Bone marrow (tissue), 2 donors: ENCODE results near the gene ZNF436.
"Not testable (repeated sequence)": the region's sequence is repeated elsewhere in the genome, so short reads cannot be mapped to it uniquely, and the experiment has no call there.

Experiments
- DNase-seq, 2 donors: peaks; one replicate each; lab custom pipeline; 2025; lab: John Stamatoyannopoulos, UW

Gene ZNF436

DNA sequence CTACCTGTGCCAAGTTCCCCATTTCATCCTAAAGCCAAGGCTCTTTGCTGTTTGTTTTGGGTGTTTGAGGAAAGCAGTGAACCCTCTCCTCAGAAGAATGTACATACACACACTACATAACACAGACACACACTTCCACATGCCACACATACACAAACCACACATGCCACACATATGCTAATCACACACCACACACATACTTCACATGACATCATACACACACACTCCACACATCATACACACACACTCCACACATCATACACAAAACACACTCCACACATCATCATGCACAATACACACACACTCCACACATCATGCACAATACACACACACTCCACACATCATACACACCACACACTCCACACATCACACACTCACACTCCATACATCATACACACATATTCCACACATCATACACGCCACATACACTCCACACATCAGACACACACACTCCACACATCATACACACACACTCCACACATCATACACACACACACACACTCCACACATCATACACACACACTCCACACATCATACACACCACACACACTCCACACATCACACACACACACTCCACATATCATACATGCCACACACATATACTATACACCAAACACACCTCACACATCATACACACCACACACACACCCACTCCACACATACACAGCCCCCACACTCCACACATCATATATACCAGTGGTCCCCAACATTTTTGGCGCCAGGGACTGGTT, 22.7 kb upstream of the ZNF436 start:
- no peak for DNase-seq

GRCh38 chr1:23389837-23390321, 20.2 kb upstream of the ZNF436 start:
- DNase-seq = no peak

DNA sequence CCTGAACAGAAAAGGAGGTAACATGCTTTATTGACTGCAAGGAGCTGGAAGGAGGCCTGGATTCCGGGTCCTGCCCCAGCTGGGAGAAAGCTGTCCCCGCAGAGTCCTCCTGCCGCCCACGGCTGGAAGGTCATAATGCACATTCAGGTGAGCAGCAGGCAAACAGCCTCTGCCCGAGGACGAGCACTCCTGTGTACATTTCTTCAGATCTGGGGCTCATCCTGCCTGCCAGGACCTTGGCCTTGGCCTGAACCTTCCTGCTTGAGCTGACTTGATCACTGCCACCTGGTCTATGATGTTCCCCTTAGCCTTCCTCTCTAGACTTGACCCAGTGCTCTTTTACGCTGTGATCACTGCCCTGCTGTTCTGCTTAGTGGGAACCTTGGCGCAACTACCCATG, 17.9 kb upstream of the ZNF436 start:
- DNase-seq = no peak

- no peak for DNase-seq
Measured at GRCh38 chr1:23385119-23385621, 15.5 kb upstream of the ZNF436 start.

DNA sequence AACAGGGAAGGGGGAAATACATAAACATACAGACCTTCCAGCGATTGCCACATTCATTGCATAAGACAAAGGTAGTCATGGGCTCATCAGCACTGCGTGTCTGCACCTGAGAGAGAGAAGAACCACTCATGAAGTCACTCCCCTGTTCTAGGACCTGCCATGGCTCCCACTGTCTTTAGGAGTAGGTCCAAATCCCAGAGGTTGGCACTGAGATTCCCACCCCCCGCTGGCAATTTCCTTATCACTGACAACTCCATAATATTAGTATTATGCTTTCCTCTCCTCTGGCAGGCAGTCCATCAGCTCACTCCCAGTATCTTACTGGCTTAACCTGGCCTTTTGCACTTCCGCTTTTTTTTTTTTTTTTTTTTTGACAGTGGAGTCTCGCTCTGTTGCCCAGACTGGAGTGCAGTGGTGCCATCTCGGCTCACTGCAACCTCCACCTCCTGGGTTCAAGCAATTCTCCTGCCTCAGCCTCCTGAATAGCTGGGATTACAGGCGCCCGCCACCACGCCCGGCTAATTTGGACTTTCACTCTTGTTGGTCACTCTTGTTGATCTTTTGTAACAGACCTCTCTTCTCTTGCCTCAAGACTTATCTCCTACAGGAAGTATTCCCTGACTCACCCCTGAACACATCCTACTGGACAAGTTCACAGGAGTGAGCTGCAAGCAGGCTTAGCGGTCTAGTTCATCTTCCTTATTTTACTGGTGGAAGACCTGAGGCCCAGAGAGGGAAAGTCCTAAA, 14.8 kb upstream of the ZNF436 start:
- no peak for DNase-seq

DNA sequence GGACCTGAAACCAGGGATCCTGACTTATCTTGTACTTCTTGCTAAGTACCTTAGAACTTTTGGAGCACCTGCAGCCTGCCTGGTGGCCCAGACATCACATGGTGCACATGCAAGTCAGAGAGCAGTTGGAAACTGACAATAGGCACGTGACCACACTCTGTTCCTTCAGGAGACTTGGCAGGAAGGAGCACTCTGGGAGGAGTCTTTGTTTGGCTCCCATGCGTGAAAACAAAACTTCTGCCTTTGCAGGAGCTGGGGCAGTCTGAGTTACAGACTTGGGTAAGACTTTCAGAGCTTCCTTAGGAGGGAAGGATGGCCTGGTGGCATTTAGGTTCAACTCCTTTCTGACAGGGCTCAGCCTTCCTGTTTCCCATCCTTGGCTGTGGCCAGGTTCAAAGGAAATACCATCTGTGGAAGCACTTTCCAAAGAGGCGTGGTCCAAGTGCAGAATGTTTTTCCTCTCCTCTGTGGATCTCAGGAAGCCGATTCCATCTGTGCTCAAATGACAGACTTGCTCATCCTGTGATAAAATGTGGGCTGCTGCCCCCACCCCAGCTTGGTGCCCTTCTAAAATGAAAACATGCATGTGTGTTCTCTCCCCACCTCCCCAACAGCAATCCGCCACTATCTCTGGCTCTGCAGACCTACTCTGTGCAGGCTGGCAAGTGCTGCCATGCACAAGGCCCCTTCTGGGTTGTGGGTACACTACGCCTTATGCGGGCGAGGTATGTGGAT, 14.1 kb upstream of the ZNF436 start:
- no peak for DNase-seq

DNA sequence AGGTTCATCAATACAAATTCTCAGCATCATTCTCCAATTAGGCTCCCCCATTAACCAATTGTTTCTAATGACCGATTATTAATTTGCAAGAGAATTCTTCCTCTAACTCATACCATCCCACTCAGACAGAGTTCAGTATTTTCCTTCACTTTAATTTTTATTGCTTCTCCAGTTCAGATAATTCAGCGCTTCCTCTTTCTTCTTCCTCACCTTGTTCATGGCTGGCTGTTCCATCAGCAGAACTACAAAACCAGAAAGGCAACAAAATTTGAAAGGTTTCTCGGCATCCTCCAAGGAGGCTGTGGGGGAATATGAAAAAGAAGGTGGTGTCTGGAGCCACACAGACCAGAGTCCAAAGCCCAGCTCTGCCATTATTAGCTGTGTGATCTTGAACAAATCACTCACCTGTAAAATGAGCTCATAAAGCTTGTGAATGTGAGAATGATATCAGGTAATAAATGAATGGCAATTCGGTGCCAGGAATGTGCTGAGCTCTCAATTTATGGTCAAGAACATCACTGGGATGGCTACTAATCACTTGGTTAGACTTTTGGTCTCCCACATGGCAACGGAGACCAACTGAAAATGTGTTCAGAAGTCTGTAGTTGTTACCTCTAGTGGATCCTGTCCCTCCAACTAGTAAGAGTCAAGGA, 11.7 kb upstream of the ZNF436 start:
- no peak for DNase-seq

- DNase-seq = no peak
Measured at GRCh38 chr1:23380719-23381118, 11.1 kb upstream of the ZNF436 start.

- DNase-seq = not testable (repeated sequence)
Measured at GRCh38 chr1:23380236-23380635, 10.6 kb upstream of the ZNF436 start.

DNA sequence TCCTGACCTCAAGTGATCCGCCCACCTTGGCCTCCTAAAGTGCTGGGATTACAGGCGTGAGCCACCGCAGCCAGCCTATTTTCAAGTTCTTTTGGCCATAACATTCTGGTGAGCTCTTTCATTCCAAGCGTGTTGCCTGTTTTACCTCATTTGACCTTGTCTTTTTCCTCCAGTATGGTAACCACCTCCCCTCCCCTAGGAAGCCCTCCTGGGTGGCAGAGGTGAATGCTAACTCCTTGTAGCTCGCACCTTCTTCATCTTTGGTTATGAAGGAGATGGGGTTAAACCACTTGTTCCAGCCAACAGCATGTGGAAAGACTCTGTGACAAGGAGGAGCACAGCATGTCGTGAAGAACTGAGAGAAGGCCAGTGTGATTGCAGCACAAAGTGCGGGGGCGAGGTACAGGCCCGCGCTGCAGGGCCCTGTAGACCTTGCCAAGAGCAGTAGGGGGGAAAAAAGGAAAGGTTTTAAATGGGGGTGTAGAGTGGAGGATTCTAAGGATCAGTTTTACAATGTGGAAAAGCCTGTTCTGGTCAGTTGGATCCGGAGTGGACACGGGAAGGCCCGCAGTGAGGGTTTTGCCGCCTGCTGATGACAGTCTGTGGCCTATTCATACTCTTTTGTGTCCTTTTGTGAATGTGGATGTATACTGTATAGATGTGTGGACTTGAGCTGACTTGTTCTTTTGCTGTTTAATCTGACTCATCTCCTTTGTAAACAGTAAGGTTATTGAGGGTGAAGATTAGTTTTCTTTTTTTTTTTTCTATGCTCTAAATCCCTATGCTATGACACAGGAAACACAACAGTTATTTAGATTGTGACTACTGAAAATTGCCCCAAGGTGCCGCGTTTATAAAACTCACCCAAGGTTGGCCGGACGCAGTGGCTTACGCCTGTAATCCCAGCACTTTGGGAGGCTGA, 7.5 kb upstream of the ZNF436 start:
- DNase-seq = no peak

- not testable (repeated sequence) for DNase-seq
Measured at GRCh38 chr1:23374079-23374735, 4.6 kb upstream of the ZNF436 start.

GRCh38 chr1:23371987-23372880, 2.6 kb upstream of the ZNF436 start:
- no peak for DNase-seq

DNA sequence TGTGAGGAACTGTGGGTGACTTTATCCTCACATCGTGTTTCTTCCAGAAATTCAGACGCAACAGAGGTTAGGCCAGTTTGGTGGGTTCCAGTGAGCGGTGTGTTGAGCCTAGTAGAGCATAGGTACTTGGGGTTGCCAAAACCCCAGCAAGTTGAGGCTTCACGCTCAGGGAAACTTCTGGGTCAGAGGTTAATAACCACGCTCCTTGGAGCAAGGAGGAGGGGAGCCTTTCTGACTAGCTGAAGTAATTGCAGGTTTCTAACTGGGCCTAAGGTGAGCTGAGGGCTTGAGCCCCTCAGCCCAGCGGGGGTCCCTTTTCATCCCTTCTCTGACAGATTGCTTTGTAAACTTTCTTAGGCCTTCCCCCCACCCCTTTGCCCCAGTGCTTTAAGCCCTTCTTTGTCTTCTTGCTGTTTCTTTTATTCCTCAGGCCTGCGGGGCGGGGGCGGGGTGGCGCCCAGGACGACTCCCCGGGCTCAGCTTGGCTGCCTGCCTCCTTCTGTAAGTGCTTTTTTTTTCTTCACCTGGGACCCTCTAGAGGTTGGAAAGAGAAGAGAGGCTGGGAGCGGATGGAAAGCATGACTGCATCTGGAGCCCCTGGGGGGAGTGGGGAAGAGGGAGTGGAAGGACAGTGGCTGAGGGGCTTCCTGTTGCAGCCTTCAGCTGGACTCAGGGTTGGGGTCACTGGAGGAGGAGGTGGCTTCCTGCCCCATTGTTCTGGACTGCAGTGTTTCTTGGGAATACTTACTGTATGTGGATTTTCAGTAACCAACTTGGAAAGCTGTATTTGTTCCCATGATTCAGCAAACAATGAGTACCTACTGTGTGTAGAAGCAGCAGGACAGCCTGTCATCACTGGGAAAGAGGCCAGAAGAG, 1.3 kb upstream of the ZNF436 start:
- DNase-seq = no peak

DNA sequence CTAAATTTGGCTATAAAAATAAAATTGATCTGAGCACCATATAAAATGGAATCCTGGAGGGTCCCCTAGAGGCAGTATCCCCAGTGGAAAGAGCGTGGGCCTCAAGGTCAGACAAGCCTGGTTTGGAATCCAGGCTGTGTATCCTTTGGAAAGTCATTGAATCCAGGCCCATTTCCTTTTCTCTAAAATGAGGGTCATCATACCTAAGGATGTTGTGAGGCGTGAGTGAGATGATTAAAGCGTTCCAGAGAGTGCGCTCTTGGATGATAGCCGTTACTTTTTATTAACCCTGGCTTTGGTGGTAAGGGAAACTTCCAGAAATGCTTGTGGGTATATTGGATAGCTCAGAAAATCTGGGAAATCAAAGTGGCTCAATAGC, 683 bp upstream of the ZNF436 start:
- DNase-seq = no peak

DNA sequence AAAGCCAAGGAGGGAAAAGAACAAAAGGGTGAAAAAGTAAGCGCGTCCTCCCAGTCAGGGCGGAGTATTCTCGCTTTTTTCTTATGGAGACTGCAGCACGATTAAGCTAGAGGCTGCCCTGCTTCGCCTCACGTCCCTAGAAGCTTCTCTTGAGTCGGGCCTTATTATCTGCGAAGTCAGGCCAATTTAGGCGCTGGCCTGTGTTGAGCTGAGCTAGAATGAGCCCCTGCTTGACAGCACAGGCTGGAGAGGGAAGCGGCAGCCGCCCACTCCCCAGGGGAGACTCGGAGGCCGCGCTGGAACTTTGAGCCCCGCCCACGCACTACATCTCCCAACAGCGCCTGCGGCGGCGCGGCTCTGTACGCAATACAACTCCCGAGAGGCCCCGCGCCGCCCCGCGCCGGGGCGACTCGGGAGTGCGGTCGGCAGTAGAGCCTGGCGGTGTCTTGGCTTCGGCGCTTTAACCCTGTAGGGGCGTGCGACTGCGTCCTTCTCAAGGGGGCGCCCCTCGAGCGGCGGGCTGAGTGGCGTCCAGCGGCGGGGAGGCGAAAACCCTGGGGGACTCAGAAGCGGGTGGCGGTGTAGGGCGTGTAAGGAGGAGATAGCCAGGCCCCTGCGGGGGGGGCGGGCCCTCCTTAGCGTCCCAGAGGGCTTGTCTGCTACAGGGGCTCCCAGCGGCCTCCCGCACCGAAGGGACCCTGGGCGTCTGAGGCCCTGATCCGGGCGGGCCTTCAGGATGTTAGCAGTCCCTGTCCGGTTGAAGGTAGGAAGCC, 888 bp downstream of the ZNF436 start:
- DNase-seq = peak; percentile 73 to 89

DNA sequence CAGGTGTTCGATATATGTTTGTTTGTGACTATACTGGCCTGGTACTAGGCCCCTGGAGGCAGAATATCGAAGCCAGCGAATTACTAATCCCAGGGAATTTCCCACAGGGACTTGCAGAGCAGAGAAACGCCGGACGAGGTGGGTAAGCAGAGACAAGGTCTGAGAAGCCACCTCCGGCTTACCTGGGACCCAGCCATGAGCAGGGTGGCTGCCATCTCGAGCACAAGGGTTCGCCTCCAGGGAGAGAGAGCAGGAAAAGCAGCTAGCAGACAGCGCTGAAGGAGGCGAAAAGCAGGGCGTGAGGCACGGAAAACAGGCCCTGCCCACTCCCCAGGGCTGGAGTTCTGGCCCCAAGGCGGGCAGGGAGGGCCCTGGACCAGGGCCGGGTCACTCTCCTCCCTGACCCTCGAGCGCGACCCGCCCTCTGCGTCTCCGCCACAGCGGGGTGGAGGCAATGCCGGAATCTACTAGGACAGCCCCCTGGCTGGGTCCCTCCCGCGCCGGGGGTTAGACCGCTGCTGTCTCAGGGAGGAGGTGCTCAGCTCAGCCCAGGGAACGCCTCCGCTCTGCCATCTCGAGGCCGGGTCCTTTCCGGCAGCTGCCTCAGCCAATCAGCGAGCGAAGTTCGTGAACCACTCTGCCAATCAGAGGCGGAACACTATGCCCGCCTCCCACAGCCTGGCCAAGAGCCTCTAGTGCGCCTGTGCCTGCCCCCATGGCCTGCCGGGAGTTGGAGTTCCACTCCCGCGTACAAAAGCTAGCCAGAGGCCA, 1.7 kb downstream of the ZNF436 start:
- DNase-seq = peak; percentile 89 to 97

DNA sequence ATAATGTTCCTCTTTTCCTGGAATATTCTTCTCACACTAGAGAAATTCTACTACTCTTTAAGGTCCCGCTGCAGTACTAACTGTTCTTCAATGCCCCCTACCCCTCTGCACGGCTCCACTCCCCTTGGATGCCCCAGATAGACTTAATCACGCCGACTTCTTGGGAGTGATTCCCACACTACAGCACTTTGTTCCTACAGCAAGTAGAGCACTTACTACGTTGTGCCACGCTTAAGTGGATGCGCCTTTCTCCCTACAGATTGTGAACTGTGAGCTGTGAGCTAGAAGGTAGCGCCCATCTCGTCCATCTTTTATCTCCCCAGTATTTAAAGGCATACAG, 2.2 kb downstream of the ZNF436 start:
- no peak for DNase-seq
